ENCODE results near the gene GNB3. TPM values are rescaled to one million over a fixed set of nuclear protein-coding genes. Genes with fewer than 3 reads are reported as not detected.

The GNB3 gene
- total RNA-seq, 1 experiment from 2014 or later = 8.7 TPM

DNA sequence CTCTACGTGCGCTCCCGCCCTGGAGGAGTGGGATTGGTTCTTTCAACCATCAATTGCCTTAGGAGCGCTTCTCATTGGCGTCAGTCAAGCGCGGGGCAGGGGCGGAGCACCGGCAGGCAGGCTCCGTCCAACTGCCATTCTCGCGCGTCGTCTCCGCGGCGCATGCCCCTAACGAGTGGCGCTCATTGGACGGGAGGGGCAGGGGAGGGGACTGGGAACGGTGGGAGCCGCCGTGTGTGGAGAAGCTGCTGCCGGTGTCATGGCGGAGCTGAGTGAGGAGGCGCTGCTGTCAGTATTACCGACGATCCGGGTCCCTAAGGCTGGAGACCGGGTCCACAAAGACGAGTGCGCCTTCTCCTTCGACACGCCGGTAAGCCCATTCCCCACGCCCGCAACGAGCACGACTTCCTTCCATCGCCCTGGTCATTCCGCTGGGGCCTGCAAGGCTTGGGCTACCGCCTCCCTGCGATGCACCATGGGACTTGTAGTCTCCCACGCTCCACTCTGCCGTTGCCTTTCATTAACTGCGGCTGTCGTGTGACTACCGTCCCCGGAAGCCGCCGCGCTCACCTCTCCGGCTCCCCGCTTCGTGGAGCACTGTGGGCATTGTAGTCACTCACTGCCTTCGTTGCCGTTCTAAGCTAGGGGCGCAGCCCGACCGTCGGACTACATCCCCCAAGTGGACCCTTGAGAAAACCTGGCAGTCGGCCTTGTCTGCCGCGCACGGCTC, 11.4 kb downstream of the GNB3 start, which contains the start of gene USP5 (continued):
- TF ChIP-seq ATF3 (IDR thresholded peaks at IDR 0.05) (no peak), YY1 (IDR thresholded peaks at IDR 0.05; ENCODE audit: extremely low read depth, insufficient replicate concordance, low read depth, low read length) (peak; percentile 81), ELF1 (IDR thresholded peaks at IDR 0.05; ENCODE audit: borderline replicate concordance, low read depth) (no peak), JUND (IDR thresholded peaks at IDR 0.05) (no peak), SRF (IDR thresholded peaks at IDR 0.05; ENCODE audit: low read depth) (no peak)

DNA sequence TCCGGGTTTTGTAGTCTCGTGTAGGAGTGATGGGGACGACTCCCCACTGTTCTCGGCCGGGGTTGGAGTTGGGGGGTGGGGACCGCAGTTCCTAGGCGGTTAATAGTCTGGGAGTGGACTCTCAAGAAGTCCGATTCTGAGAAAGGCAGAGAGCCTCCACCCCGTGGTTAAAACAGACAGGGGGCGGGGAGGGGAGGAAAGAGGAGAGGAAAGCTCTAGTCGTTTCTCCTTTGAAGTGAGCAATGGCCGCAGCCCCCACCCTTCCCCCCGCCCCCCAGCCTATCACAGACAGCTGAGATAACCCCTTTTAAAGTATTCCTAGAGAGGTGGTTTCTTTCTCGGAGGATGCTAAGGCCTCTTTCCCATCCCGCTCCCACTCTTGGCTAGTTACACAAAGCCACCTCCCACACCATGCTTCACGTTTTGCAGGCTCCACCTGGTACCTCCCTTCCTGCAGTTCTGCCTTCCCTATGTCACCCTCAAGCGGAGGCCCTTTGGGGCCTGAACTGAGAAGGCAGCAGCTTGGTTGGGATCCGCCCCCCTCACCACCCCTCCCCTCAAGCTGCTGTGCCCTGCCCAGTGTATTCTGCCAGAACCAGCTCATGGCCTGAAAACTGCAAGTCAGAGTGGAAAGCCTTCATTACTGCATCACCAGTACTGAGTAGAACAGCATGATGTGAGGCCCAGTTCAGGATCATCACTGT, 12.1 kb downstream of the GNB3 start:
- peaks cover 49% of the 10 kb centered on the region for H3K79me2 ChIP-seq (ENCODE audit: insufficient read depth, low read length)

More for the DNA sequence above, 12.1 kb downstream of the GNB3 start:
- Histone ChIP-seq H3K9ac (ENCODE audit: low read length) (peak overlapping the region; percentile 89), H3K9me2 (ENCODE audit: insufficient read depth) (no peaks in the 10 kb centered on the region), H4K20me1 (ENCODE audit: insufficient read depth) (no peaks in the 10 kb centered on the region), H3K4me1 (ENCODE audit: control insufficient read depth in 1 of 2, insufficient read depth in 2 of 2, low read length in 2 of 2) (peaks cover 15 to 31% of the 10 kb centered on the region in 2 experiments), H3K4me2 (ENCODE audit: low read length) (peak overlapping the region; percentile 100), H3K36me3 (ENCODE audit: control insufficient read depth in 1 of 2, insufficient read depth in 2 of 2, low read length in 2 of 2) (peaks cover 30 to 48% of the 10 kb centered on the region in 2 experiments; a peak in 3 of 4 replicates), H3K27ac (ENCODE audit: low read depth, low read length) (peak overlapping the region; percentile 65), H3K9me3 (ENCODE audit: control insufficient read depth in 1 of 2, insufficient read depth in 1 of 2, low read depth in 1 of 2, low read length in 2 of 2) (no peaks in the 10 kb centered on the region), H3K4me3 (replicated peaks in 1 of 2; ENCODE audit: low read depth in 1 of 2, low read length in 2 of 2) (peak overlapping the region; percentile 67 to 94), H3K27me3 (ENCODE audit: insufficient read depth, low read length) (no peaks in the 10 kb centered on the region), H2AFZ (ENCODE audit: low read depth, low read length, poor library complexity, severe bottlenecking) (no peak overlapping the region)
- TF ChIP-seq TCF7L2 (IDR thresholded peaks at IDR 0.05; ENCODE audit: borderline replicate concordance, extremely low read depth, insufficient read depth, insufficient read length) (peak; percentile 61), FOSL1 (IDR thresholded peaks at IDR 0.05; ENCODE audit: low read depth) (no peak)
- ATAC-seq = peak; percentile 6
- no TSS peak for BruUV-seq (replicated peaks)
- POLR2A ChIA-PET = interaction anchor here (0.6 to 8.9 kb wide), 14 partner anchors 8 to 638 kb away, joined by 3 to 186 read pairs (median 12); partner anchors contain the start of genes C12orf57, COPS7A, GAPDH and GNB3
- RAD21 ChIA-PET (ENCODE audit: low non-redundant PET in 1 of 2, low total read pairs in 2 of 2, uncharacterized antibody in 2 of 2, unreplicated experiment in 2 of 2) = interaction anchor here in 1 of 2 experiments (1.5 kb wide), 1 partner anchor 20 kb away, joined by 5 read pairs; the partner anchor contains the start of gene SPSB2
- intact Hi-C loops (cut with micrococcal nuclease) = loop anchor here (5.0 kb wide), 1 partner anchor 246 kb away; the partner anchor contains the start of gene CHD4
- CTCF ChIA-PET = interaction anchor here (0.6 to 3.4 kb wide), 10 partner anchors 16 to 99 kb away, joined by 3 to 38 read pairs (median 9); partner anchors contain the start of genes MLF2, P3H3 and SPSB2
- no peak for DNase-seq (ENCODE audit: low read depth, low spot score)

Data from HCT116 (cell line).